Lower leg skin (tissue), 3 donors: ENCODE measurements around the gene CPVL.

Experiments
- POLR2A ChIP-seq, 2 donors: fragments of 450-650 bp; IDR thresholded peaks; one replicate each; pipeline ENCODE4 v1.6.1; 2016 to 2017; ENCODE audit warnings: antibody characterized with exemption in 2 of 2, mild to moderate bottlenecking in 1 of 2, moderate library complexity in 1 of 2
- TF ChIP-seq, protein P1 (sequence below), 3 donors: fragments of 450-650 bp; IDR thresholded peaks; one replicate each; pipeline ENCODE4 v1.5.1; 2016; ENCODE audit warnings: antibody characterized with exemption in 3 of 3, mild to moderate bottlenecking in 3 of 3, moderate library complexity in 2 of 3

GRCh38 chr7:29090836-29091601, 55.3 kb downstream of the CPVL start:
- TF ChIP-seq, protein P1, sequence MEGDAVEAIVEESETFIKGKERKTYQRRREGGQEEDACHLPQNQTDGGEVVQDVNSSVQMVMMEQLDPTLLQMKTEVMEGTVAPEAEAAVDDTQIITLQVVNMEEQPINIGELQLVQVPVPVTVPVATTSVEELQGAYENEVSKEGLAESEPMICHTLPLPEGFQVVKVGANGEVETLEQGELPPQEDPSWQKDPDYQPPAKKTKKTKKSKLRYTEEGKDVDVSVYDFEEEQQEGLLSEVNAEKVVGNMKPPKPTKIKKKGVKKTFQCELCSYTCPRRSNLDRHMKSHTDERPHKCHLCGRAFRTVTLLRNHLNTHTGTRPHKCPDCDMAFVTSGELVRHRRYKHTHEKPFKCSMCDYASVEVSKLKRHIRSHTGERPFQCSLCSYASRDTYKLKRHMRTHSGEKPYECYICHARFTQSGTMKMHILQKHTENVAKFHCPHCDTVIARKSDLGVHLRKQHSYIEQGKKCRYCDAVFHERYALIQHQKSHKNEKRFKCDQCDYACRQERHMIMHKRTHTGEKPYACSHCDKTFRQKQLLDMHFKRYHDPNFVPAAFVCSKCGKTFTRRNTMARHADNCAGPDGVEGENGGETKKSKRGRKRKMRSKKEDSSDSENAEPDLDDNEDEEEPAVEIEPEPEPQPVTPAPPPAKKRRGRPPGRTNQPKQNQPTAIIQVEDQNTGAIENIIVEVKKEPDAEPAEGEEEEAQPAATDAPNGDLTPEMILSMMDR (IDR thresholded peaks at IDR 0.05) = no peak
- no peak for TF ChIP-seq POLR2A (IDR thresholded peaks at IDR 0.05)
